Right kidney (tissue), 1 donor: ENCODE data around the gene TJP2.
A peak's percentile ranks its signal among the peaks of the same experiment; 100 is the strongest.
"Not testable (repeated sequence)": the region's sequence is repeated elsewhere in the genome, so short reads cannot be mapped to it uniquely, and the experiment has no call there.

ENCODE experiments used
- DNase-seq: peaks from one replicate; pipeline ENCODE4 v3.0.0-alpha.2; 2016

TJP2 gene

DNA sequence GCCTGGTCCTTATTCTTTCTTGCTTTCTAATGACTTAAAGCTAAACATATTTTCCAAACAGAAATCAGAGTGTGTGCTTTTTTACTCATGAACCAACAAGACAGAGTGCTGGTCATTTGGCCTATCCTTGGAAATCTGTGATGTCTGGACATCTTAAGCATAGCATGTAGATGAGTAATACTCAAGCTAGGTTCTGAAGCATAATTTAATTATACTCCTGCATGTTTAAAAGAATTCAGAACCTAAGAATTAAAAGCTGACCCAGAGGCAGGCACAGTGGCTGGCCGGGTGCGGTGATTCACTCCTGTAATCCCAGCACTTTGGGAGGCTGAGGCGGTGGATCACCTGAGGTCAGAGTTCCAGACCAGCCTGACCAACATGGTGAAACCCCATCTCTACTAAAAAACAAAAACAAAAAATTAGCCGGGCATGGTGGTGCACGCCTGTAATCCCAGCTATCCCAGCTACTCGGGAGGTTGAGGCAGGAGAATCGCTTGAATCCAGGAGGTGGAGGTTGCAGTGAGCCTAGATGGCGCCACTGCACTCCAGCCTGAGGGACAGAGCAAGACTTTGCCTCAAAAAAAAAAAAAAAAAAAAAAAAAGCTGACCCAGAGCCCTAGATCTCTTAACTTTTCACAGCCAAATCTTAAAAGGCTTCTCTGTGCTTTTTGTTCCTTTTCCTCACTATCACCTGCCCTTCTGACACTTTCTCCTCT, 16.2 kb upstream of the TJP2 start:
- no peak for DNase-seq

DNA sequence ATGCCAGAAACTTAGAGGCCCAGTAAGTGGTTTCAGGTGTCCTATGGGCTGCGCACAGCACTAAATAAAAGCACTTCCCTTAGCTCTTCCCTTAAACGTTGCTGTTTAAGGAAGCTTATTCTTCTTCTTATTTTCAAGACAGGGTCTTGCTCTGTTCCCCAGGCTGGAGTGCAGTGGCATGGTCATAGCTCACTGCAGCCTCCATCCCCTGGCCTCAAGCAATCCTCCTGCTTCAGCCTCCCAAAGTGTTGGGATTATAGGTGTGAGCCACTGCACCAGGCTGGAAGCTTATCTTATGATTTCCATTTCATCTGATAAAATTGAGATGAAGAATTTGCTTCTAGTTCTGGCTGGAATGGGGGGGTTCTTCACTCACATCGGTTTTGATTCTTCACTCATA, 15.6 kb upstream of the TJP2 start:
- DNase-seq = no peak

DNA sequence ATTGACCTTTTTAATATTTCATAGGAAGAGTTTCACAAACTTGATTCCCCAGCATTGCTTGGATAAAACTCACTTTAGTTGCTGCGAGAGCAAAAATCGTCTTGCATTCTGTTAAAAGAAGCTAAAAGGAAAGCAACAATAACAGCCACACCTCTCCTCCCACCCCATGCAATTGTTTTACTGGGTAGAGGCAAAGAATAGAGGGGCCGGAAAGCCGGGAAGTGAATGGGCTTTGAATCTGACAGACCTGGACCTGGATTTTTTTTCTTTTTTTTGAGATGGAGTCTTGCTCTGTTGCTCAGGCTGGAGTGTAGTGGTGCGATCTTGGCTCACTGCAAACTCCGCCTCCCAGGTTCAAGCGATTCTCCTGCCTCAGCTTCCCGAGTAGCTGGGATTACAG, 9.5 kb upstream of the TJP2 start:
- not testable (repeated sequence) for DNase-seq

DNA sequence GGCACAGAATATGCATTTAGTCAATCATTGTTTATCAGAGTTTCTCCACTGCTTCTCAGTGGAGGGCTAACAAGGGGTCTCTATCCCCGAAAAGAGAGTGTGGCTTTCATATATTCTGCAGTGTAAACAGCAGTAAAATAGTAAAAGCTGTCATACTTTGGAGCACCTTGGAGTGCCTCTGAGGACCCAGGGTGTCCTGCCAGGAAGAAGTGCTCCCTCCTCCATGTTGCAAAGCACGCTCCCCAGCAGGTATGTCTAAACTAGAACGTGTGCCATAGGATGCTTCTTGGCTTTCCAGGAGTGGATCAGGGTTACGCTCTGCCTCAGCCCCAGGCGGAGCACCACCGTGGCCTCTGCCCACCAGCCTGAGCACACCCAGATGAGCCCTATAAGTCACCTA, 8.5 kb upstream of the TJP2 start:
- DNase-seq = no peak

DNA sequence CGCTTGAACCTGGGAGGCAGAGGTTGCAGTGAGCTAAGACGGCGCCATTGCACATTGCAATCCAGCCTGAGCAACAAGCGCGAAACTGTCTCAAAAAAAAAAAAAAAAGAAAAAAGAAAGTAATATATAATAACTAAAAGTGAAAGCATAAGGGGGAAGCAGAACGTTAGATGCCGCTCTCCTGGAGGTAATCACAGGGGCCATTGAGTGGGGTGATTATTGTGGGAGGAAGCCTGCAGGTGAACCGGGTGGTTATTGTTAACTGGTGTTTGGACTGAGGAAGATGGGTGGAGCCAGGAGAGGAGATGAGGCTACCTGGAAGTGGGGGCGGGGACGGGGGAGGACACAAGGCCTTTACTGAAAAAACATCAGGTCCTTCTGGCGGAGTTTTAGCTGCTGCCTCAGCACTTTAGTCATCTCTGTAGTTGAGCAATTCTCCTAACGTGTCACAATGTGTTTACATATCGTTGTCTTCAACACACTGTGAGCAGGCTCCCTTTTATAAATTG, 5.3 kb upstream of the TJP2 start:
- DNase-seq = no peak

DNA sequence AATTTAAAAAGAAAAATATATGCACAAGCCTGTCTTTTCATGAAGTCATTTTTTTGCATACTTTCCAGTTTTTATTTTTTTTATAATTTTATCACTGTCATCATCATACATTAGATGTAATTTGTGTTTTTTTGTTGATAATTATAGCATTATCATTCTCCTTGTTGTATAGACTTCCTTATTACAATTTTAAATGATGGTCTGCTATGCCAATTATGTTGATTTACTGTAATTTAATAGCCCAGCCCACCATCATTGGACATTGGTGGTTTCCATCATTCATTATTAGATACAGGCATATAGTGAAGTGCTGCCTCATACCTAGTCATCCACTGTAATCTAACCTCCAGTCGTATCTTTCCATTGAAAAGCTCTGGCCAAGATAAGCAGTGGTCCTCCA, 3.8 kb upstream of the TJP2 start:
- DNase-seq = no peak

DNA sequence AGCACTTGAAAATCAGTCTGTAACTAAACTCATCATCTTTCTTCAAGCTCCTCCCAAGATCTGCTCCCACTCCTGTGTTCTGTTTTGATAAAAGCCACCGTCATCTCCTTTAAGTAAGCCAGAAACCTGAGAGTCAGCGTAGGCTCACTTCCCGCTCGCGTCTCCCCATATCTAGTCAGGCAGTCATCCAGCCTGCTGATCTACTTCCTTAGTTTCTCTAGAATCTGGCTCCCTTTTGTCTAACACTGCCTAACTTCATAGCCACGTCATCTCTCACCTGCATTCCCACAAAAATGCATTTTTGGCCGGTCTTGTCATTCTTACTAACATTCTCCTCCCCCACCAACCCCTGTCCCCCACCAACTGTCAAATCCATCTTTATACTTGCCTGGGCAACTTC, 3.0 kb upstream of the TJP2 start:
- no peak for DNase-seq

DNA sequence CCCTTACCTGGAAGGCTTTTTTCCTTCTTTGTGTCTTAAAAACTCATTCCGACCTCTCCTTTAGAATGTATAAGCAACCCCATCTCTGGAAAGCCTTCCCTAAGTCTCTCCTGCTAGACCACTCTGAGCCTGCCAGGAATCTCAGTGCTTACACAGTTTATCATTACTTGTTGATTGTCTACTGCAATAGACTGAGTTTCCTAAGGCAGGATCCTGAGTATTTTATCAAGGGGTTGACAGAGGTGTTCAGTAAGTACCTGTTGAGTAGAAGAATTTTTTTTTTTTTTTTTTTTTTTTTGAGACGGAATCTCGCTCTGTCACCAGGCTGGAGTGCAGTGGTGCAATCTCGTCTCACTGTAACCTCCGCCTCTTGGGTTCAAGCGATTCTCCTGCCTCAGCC, 2.6 kb upstream of the TJP2 start:
- DNase-seq = no peak

DNA sequence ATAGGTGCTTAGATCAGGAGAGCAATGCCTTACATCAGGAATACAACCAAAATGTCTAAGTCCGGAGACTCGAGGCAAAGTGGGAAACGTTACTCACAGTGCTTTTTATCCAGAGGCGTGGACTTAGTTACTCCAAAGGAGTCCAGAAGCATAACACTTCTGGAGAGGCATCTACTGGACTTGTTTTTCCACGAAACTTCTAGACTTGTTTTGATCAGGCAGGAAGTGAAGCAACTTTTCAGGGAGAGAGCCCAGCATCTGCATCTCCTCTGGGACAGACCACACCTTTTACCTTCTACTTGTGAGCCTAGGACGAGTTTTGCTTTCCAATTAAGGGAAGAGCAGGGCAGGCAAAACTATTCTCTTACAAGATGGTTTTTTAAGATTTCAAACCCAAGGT, 1.2 kb upstream of the TJP2 start:
- no peak for DNase-seq

DNA sequence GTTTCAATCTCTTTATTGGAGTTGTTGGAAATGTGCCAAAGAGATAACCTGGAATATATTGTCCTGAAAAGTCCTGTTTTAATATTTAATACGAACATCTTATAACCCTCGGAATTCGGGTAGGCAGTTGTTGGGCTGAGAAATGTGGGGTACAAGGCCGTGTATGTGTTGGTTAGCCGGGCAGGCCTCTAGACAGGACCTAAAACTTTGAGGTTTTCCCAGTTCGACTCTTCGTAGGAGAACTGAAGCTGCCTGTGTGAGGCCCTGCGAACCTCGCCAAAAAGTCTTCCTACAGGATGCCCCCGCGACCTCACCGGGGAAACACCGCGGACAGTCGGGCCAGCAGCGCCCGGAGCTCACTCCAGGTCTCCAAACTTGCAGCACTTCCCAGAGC, 583 bp upstream of the TJP2 start:
- no peak for DNase-seq

DNA sequence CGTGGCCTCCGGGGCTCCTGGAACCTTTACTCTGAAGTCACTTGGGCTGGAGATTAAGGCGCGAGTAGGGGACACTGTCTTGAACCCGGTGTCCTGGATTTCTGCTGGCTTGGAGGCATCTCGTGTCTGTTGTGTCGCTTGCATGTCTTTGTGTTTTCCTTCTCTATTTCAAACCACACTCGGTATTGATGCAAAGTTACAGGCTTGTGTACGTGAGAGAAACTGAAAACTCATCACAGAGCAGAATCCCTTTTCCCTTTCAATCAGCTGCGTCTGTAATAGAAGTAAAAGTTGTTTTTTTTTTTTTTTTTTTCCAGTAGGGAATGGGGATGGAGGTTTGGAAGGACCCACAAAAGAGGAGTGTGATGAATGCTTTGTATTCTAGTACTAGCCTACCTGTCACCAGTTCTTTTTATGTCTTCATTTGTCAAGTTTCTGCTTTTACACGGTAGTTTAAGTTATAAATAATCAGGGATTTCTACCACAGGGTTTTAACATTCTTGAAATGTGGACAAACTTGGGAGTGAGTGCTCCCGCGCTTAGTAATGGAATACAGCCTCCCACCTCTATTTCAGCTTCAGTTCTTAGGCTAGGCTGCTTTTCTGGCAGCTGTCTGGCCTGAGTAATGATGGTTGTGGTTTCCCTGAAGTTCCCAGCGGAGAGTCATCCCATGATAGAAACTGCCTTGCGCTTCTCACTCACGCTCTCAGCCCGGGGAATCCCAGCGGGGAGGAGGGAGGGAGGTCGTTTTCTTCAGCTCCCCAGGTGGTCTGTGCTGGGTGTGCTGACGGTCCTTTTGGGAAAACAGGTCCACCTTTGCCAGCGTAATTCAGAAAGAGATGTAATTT, 763 bp downstream of the TJP2 start:
- peak; percentile 33 for DNase-seq

DNA sequence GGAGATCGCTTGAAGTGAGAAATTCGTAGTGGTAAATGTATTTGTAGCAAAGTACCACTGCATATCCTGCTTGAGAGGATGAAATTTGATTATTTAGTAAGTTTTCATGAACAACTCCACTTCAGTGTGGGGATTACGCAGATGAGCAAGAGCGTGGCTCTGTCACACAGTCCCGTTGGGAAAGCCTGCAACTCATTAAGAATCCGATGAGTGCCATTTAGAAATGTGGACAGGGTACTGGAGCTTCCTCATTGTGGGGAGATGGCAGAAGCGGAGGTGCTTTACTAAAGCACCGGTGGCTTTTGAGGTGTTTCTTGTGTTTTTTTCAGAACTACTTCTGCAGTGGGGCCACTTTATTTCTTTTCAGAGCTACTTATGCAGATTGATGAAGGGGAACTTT, 1.4 kb downstream of the TJP2 start:
- DNase-seq = no peak

DNA sequence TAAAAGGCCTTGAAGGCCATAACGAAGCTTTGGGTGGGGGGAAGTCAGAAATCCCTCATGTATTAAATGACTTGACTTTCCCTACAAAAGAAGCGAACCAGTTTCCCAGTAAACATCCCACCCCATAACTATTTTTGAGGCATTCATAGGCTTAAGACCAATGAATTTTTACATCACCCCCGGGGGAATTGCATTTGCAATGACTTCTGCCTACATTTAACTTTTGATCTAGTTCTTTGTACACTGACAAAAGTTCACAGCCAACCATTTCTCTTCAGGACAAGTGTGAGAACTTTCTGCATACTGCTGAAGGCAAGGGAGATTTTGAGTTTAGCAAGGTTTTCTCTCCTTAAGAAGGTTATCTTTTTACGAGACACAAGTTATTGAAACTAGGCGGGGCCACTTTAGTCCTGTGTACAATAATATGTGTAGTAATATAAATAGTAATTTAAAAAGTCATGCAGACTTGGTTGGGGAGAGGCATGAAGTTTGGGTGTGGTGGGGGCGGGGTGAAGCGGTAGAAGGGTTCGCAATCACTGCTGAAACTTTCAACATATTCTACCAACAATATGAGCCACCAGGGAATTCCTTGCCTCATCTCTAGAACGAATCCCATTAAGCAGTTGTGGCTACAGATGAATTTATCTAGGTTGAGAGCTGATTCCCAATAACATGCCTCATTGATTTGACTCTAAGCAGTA, 2.5 kb downstream of the TJP2 start:
- DNase-seq = no peak

DNA sequence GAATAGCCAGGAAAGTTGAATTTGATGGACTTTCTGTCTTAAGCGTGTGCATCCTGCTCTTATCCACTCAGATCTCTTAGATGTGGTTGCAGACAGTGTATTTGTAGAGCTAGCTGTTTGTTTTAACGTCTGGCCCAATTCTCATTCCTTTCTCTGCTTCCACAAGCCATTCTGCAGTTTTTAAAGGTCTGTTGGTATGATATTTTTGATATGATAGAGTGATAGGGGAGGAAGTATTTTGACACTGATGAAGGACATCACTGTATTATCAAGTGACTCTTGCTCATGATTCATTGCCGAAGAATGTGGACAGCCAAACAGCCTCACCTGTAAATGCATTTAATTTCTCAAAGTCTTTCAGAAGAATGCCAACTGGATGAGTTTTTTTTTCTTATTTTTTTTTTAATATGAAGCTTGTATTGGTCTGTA, 4.5 kb downstream of the TJP2 start:
- DNase-seq = no peak

DNA sequence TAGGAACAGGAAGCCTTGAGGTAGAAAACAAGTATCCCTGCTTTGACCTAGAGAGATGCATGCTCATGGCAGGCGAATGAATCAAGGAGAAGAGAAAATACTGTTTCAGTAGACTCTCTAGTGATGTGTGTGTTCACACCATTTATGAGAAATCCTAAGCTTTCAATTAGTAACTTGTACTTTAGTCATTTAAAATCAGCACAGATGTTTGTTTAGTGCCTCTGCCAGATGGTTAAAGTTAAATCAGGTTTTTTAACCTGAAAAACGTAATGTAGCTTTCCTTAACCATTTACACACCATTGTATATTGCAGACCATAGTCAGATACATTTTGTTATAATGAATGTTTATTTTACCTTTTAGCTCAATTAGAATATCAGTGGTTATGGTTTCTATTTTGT, 5.0 kb downstream of the TJP2 start:
- DNase-seq = no peak

DNA sequence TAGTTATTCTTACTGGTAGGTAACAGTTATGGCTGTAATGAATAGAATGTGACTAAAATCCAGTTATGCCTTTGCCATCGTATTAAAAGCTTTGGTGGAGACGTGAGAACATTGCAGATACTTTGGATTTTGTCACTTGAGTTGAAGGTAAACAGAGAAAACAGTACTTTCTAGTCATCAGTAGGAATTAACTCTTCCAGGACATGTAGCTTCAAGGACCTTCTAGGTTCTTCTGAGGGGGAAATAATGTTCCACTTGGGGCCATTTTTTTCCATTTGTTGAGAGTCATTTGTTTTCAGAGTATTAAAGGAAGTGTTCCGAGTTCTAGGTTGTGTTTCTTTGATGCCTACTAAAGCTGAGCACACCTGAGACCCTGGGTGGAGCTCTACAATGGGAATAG, 6.1 kb downstream of the TJP2 start:
- DNase-seq = no peak

DNA sequence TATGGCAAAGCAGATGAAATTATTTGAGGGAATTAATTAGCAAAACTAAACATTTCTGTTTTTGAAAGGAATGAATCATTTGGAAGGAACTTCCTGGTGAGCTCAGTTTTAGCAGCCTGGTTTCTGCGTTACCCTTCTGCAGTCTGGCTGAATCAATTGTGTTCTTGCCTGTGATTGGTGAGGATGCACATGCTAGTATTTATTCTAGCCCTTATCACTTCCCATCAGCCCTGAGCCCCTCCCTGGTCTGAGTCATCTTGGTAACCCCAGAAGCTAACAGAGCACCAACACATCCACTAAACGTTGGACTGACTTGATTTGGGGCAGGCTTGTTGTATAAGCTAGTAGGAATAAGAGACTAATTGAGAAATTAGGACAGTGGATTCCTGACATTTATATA, 6.6 kb downstream of the TJP2 start:
- no peak for DNase-seq

DNA sequence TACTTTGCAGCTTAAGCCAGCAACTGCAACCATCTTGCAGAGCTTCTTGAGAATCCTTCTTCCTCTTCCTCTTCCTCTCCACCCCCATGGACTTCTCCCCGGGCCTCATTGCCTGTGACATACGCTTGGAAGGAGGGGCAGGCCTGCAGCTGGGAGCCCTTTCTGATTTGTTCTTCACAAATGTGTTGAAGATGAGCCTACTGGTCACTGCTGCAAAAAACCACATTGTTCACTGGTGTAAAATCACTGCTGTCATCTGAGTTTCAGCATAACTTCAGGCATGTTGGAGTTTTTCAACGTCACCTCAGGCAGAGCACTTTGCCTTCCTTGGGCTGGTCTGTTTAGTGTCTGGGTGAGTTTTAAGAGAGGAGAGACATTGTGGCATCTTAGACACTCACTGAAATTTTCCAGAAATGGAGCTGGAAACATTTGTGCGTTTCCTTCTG, 7.9 kb downstream of the TJP2 start:
- DNase-seq = no peak

DNA sequence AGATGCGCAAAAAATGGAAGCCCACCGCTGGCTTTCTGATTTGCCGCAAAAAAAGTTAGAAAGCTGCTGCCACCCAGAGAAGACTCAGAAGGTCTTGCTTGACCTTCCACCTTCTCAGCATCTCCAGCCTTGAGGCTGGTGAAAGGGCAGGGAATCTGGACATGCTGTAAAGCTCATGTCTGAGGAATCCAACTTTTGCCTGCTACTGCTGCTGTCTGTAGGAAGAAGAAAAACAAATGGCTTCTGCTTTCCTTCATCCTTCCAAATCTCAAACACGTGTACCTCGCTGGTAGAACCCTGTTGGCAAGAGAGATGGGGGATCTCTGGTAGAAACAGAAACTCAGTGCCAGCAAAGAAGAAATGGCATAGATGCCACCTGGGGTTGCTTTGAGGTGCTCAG, 10.2 kb downstream of the TJP2 start:
- no peak for DNase-seq

DNA sequence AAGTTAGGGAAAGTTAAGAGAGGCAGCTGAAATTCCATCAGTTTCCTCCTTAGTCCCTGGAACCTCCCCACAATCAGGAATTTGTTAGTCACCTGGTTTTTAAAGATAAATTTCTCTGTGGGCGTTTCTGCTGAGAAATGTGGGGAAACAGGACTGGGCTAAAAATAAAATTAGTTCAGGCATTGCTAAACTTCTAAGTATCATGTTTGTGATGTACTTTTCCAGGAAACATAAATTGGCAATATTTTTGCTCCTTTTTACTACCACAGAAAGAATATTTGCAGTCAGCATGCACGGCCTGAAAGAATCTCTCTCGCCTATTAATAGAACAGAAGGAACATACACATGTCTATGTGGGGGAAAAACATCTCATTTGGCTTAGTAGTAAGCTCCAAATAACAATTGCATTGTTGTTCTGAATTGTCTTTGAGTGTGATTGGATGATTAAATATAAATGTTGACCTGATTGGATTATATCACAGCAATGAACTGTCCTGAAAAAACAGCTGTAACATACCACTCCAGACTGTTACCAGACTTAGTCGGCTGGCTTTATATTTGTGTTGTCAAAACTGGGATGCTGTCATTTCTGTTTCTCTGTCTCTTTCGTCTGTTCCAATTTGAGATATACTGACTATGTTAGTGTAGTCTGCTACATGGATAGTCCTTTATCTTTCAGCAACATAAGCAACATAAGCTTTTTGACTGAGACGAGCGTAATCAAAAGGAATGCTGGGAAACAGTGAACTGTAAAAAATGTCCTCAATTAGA, 12.9 kb downstream of the TJP2 start:
- DNase-seq = no peak

DNA sequence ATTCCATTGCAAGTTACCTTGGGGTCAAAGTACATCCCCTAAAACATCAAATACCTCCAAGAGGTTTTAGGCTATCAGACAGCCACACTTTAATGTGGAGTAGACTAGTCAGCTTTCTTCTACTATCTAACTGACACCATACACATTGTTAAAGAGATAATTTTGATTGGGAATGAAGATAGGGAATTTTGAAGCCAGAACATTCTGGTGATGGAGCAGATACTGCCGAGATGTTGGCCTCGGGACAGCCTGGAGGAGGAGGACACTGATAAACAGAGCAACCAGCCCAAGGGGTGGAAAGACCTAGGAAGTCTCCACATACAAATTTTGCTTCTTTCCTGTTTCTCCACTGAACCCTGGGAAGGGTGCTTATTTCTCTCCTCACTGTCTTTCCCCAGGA, 14.9 kb downstream of the TJP2 start:
- DNase-seq = no peak

DNA sequence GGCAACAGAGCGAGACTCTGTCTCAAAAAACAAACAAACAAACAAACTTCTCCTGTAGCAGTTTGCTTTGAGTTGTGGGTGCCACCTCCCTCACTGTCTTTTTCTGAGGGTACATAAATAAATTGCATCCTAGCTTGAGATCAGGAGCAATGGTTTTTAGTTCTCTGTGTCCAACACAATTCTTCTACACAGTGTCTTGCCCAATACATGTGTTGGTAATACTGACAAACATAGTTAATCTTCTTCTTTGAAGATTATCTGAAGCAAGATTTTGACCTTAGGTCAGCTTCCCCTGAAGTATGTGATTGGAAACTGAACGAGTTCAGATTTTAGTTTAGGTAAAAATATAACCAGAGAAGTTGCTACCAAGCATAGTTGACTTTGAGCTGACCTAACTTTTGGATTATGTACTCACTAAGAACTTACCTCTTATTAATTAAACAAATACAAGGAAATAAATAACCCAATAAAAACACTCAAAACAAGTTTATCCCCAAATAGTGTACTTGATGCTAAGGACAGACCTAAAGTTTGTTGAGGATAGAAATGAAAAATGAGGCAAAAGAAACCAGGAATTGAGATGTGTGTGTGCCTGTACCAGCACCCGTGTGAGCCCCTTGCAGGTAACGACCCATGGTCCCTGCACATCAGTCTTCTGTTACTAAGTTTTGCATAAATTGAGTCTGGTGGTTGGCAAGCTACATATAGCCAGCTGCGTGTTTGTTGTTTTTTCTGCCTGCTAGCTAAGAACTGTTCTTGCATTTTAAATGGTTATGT, 16.2 kb downstream of the TJP2 start:
- DNase-seq = no peak
